Activated CD4-positive, alpha-beta T cell treated with anti-CD3 and anti-CD28 coated beads, Interleukin-2, amount 10 ng/mL, durations not matched to agents 7 days and 5 days (primary cell): ENCODE measurements around the gene TMEM128. TPM values are rescaled to one million over a fixed set of nuclear protein-coding genes. Genes with fewer than 3 reads are reported as not detected.
"Not testable (repeated sequence)": the region's sequence is repeated elsewhere in the genome, so short reads cannot be mapped to it uniquely, and the experiment has no call there.

Experiments used
- CTCF ChIA-PET: fragments of 350-600 bp; sonication (Branson Sonifier 250); formaldehyde crosslinking; loops from one replicate; lab custom pipeline; 2021; ENCODE audit warnings: antibody characterized with exemption; lab: Charles Lee
- POLR2A ChIA-PET: fragments of 350-600 bp; sonication (Branson Sonifier 250); formaldehyde crosslinking; loops from one replicate; lab custom pipeline; 2021; ENCODE audit warnings: antibody characterized with exemption; lab: Charles Lee
- DNase-seq: peaks from one replicate; pipeline ENCODE4 v3.0.0-alpha.2; 2020
- H3K27ac Mint-ChIP-seq: one replicate; pipeline ENCODE4 v1.8.0; 2021; ENCODE audit warnings: mild to moderate bottlenecking, moderate library complexity, mixed read lengths
- H3K27me3 Mint-ChIP-seq: one replicate; pipeline ENCODE4 v1.8.0; 2021; ENCODE audit warnings: mixed read lengths
- H3K36me3 Mint-ChIP-seq: one replicate; pipeline ENCODE4 v1.8.0; 2021; ENCODE audit warnings: low read depth, mixed read lengths
- H3K4me1 Mint-ChIP-seq: one replicate; pipeline ENCODE4 v1.8.0; 2021; ENCODE audit warnings: mixed read lengths
- H3K4me3 Mint-ChIP-seq: one replicate; pipeline ENCODE4 v1.8.0; 2021; ENCODE audit warnings: mild to moderate bottlenecking, moderate library complexity, mixed read lengths
- H3K9me3 Mint-ChIP-seq: one replicate; pipeline ENCODE4 v1.8.0; 2021; ENCODE audit warnings: mixed read lengths
- total RNA-seq, 2 experiments: library from RNA; stranded (reverse); gene quantifications; one replicate each; pipeline ENCODE4 v1.2.3, GENCODE V29; 2021

Gene TMEM128
- total RNA-seq, 2 experiments from 2014 or later: 17.7 to 17.8 TPM

GRCh38 chr4:4249342-4249741 is 1.3 kb upstream of the TMEM128 start:
- Mint-ChIP-seq H3K36me3 (peaks cover 15% of the 10 kb centered on the region), H3K4me1 (peaks cover 28% of the 10 kb centered on the region), H3K4me3 (peak overlapping the region; percentile 91), H3K27ac (peak overlapping the region; percentile 98)
- ChIA-PET CTCF (interaction anchor here (0.6 to 2.4 kb wide), 5 partner anchors 10 to 311 kb away, joined by 3 to 8 read pairs (median 4); no protein-coding TSS in a partner anchor), POLR2A (interaction anchor here (1.9 kb wide), 1 partner anchor 41 kb away, joined by 9 read pairs; the partner anchor contains the start of genes LYAR and ZBTB49)
- not testable (repeated sequence) for DNase-seq, H3K27me3 Mint-ChIP-seq, H3K9me3 Mint-ChIP-seq

- ChIA-PET CTCF (interaction anchor here (1.7 to 2.4 kb wide), 3 partner anchors 11 to 25 kb away, joined by 3 to 8 read pairs (median 7); no protein-coding TSS in a partner anchor), POLR2A (interaction anchor here (1.9 kb wide), 1 partner anchor 41 kb away, joined by 9 read pairs; the partner anchor contains the start of genes LYAR and ZBTB49)
- peak overlapping the region; percentile 91 for H3K4me3 Mint-ChIP-seq
- no peaks in the 10 kb centered on the region for H3K27me3 Mint-ChIP-seq
- H3K27ac Mint-ChIP-seq: peak overlapping the region; percentile 98
- H3K4me1 Mint-ChIP-seq: peaks cover 28% of the 10 kb centered on the region
- H3K36me3 Mint-ChIP-seq: peaks cover 15% of the 10 kb centered on the region
- no peak for DNase-seq
- no peaks in the 10 kb centered on the region for H3K9me3 Mint-ChIP-seq
Observed at GRCh38 chr4:4248885-4249203, 821 bp upstream of the TMEM128 start.

- Mint-ChIP-seq H3K4me1 (peaks cover 28% of the 10 kb centered on the region), H3K27ac (peak overlapping the region; percentile 98), H3K4me3 (peak overlapping the region; percentile 91), H3K36me3 (peaks cover 21% of the 10 kb centered on the region), H3K9me3 (no peaks in the 10 kb centered on the region), H3K27me3 (no peaks in the 10 kb centered on the region)
- ChIA-PET CTCF (interaction anchor here (0.7 to 2.4 kb wide), 4 partner anchors 12 to 295 kb away, joined by 3 to 8 read pairs (median 5); no protein-coding TSS in a partner anchor), POLR2A (interaction anchor here (1.9 kb wide), 1 partner anchor 42 kb away, joined by 9 read pairs; the partner anchor contains the start of genes LYAR and ZBTB49)
- DNase-seq: no peak
Observed at GRCh38 chr4:4247696-4248028, 361 bp downstream of the TMEM128 start.

GRCh38 chr4:4245172-4245571 is 2.9 kb downstream of the TMEM128 start:
- ChIA-PET CTCF (no interaction called here), POLR2A (no interaction called here)
- no peak for DNase-seq
- no peaks in the 10 kb centered on the region for H3K9me3 Mint-ChIP-seq
- peaks cover 31% of the 10 kb centered on the region for H3K36me3 Mint-ChIP-seq
- H3K4me3 Mint-ChIP-seq: no peak overlapping the region
- H3K27ac Mint-ChIP-seq: no peak overlapping the region
- H3K27me3 Mint-ChIP-seq: no peaks in the 10 kb centered on the region
- peaks cover 28% of the 10 kb centered on the region for H3K4me1 Mint-ChIP-seq

GRCh38 chr4:4239551-4239950 is 8.5 kb downstream of the TMEM128 start:
- H3K36me3 Mint-ChIP-seq: peaks cover 48% of the 10 kb centered on the region
- DNase-seq, POLR2A ChIA-PET, H3K9me3 Mint-ChIP-seq, H3K27me3 Mint-ChIP-seq, H3K27ac Mint-ChIP-seq, H3K4me1 Mint-ChIP-seq, H3K4me3 Mint-ChIP-seq, CTCF ChIA-PET: not testable (repeated sequence)

- CTCF ChIA-PET: no interaction called here
- Mint-ChIP-seq H3K4me3 (no peak overlapping the region), H3K9me3 (peaks cover 4% of the 10 kb centered on the region), H3K27ac (no peak overlapping the region), H3K36me3 (peaks cover 23% of the 10 kb centered on the region), H3K4me1 (no peaks in the 10 kb centered on the region), H3K27me3 (peaks cover 16% of the 10 kb centered on the region)
- POLR2A ChIA-PET: no interaction called here
- no peak for DNase-seq
Observed at GRCh38 chr4:4233610-4234009, 14.4 kb downstream of the TMEM128 start.

GRCh38 chr4:4228356-4228668 is 19.7 kb downstream of the TMEM128 start:
- peaks cover 57% of the 10 kb centered on the region for H3K27me3 Mint-ChIP-seq

GRCh38 chr4:4227510-4228355 is 20.3 kb downstream of the TMEM128 start:
- Mint-ChIP-seq H3K4me1 (peaks cover 6% of the 10 kb centered on the region), H3K27me3 (peaks cover 61% of the 10 kb centered on the region), H3K36me3 (peaks cover 3% of the 10 kb centered on the region), H3K4me3 (no peak overlapping the region), H3K9me3 (no peaks in the 10 kb centered on the region), H3K27ac (no peak overlapping the region)
- ChIA-PET CTCF (no interaction called here), POLR2A (no interaction called here)
- no peak for DNase-seq

More at GRCh38 chr4:4228356-4228668, 19.7 kb downstream of the TMEM128 start:
- no peak overlapping the region for H3K4me3 Mint-ChIP-seq
- H3K4me1 Mint-ChIP-seq: peaks cover 6% of the 10 kb centered on the region
- DNase-seq: no peak
- POLR2A ChIA-PET: no interaction called here
- CTCF ChIA-PET: no interaction called here
- no peaks in the 10 kb centered on the region for H3K9me3 Mint-ChIP-seq
- H3K36me3 Mint-ChIP-seq: peaks cover 3% of the 10 kb centered on the region
- H3K27ac Mint-ChIP-seq: no peak overlapping the region

GRCh38 chr4:4226606-4227438 is 21.2 kb downstream of the TMEM128 start, which contains the start of gene OTOP1:
OTOP1 (minus strand) TSS chr4:4226929; CDS start chr4:4226864, 65 bp downstream.
- H3K27ac Mint-ChIP-seq: no peak within 1 kb of the TSS
- POLR2A ChIA-PET: no interaction called here
- H3K27me3 Mint-ChIP-seq: peaks cover 65% of the 10 kb centered on the region
- DNase-seq: no peak
- CTCF ChIA-PET: no interaction called here
- no peaks in the 10 kb centered on the region for H3K9me3 Mint-ChIP-seq
- H3K4me3 Mint-ChIP-seq: no peak within 1 kb of the TSS
- H3K36me3 Mint-ChIP-seq: peaks cover 3% of the 10 kb centered on the region
- H3K4me1 Mint-ChIP-seq: peaks cover 6% of the 10 kb centered on the region

- Mint-ChIP-seq H3K27me3 (peaks cover 69% of the 10 kb centered on the region), H3K36me3 (peaks cover 3% of the 10 kb centered on the region), H3K27ac (no peak overlapping the region), H3K4me1 (peaks cover 6% of the 10 kb centered on the region), H3K4me3 (no peak overlapping the region), H3K9me3 (no peaks in the 10 kb centered on the region)
- DNase-seq: no peak
- POLR2A ChIA-PET: no interaction called here
- CTCF ChIA-PET: no interaction called here
Observed at GRCh38 chr4:4225915-4226605, 22.0 kb downstream of the TMEM128 start.

GRCh38 chr4:4217113-4217512 is 30.9 kb downstream of the TMEM128 start:
- H3K9me3 Mint-ChIP-seq: no peaks in the 10 kb centered on the region
- no peak for DNase-seq
- H3K36me3 Mint-ChIP-seq: no peaks in the 10 kb centered on the region
- no peaks in the 10 kb centered on the region for H3K4me1 Mint-ChIP-seq
- peaks cover 10% of the 10 kb centered on the region for H3K27me3 Mint-ChIP-seq
- ChIA-PET CTCF (no interaction called here), POLR2A (no interaction called here)
- H3K4me3 Mint-ChIP-seq: no peak overlapping the region
- no peak overlapping the region for H3K27ac Mint-ChIP-seq

GRCh38 chr4:4216648-4217047 is 31.4 kb downstream of the TMEM128 start:
- ChIA-PET POLR2A (no interaction called here), CTCF (no interaction called here)
- no peaks in the 10 kb centered on the region for H3K9me3 Mint-ChIP-seq
- H3K4me3 Mint-ChIP-seq: no peak overlapping the region
- no peak overlapping the region for H3K27ac Mint-ChIP-seq
- H3K27me3 Mint-ChIP-seq: peaks cover 8% of the 10 kb centered on the region
- DNase-seq: no peak
- no peaks in the 10 kb centered on the region for H3K4me1 Mint-ChIP-seq
- H3K36me3 Mint-ChIP-seq: no peaks in the 10 kb centered on the region
